GM19043 (cell line): Measurements from ENCODE around the gene FTCD.
"Not testable (repeated sequence)": the region's sequence is repeated elsewhere in the genome, so short reads cannot be mapped to it uniquely, and the experiment has no call there.

ENCODE experiments used
- ATAC-seq: cut with Tn5 transposase; IDR thresholded peaks from one replicate; pipeline ENCODE4 v1.9.1; 2021; ENCODE audit warnings: low read depth; ENCODE audit not compliant: unreplicated experiment

The FTCD gene

GRCh38 chr21:46155514-46156377 is at the start of gene FTCD:
FTCD (minus strand) TSS chr21:46155579; CDS start chr21:46155523, 56 bp downstream.
- no peak for ATAC-seq

GRCh38 chr21:46205166-46205565 is 49.8 kb upstream of the FTCD start:
- no peak for ATAC-seq

GRCh38 chr21:46203203-46203600 is 47.8 kb upstream of the FTCD start:
- no peak for ATAC-seq

- no peak for ATAC-seq
Measured at GRCh38 chr21:46202592-46203202, 47.3 kb upstream of the FTCD start.

GRCh38 chr21:46200877-46201803 is 45.8 kb upstream of the FTCD start:
- not testable (repeated sequence) for ATAC-seq

GRCh38 chr21:46199436-46200373 is 44.3 kb upstream of the FTCD start:
- no peak for ATAC-seq

GRCh38 chr21:46196733-46197132 is 41.4 kb upstream of the FTCD start:
- no peak for ATAC-seq

GRCh38 chr21:46195595-46196195 is 40.3 kb upstream of the FTCD start:
- no peak for ATAC-seq

GRCh38 chr21:46194374-46195334 is 39.3 kb upstream of the FTCD start:
- ATAC-seq: no peak

GRCh38 chr21:46193829-46194373 is 38.5 kb upstream of the FTCD start:
- no peak for ATAC-seq

GRCh38 chr21:46191686-46192575 is 36.6 kb upstream of the FTCD start:
- no peak for ATAC-seq

- ATAC-seq: no peak
Measured at GRCh38 chr21:46191257-46191685, 35.9 kb upstream of the FTCD start.

GRCh38 chr21:46190491-46191131 is 35.2 kb upstream of the FTCD start:
- ATAC-seq: no peak

GRCh38 chr21:46189959-46190490 is 34.6 kb upstream of the FTCD start:
- ATAC-seq: no peak

GRCh38 chr21:46189213-46189958 is 34.0 kb upstream of the FTCD start:
- ATAC-seq: no peak
